Putamen (tissue), 1 donor: ENCODE measurements around the gene CNOT10.
A peak's percentile ranks its signal among the peaks of the same experiment; 100 is the strongest.
"Not testable (repeated sequence)": the region's sequence is repeated elsewhere in the genome, so short reads cannot be mapped to it uniquely, and the experiment has no call there.

Experiments
- DNase-seq: peaks from one replicate; pipeline ENCODE4 v3.0.0-alpha.2; 2016; ENCODE audit warnings: low spot score

CNOT10 gene

GRCh38 chr3:32684800-32685542 is at the start of gene CNOT10:
Gene CNOT10 (plus strand): TSS chr3:32685188. CDS start chr3:32685461, 273 bp downstream.
- DNase-seq, result peak; percentile 96

- no peak for DNase-seq
These were observed 44.0 kb upstream of the CNOT10 start for GRCh38 chr3:32640939-32641338.

- no peak for DNase-seq
These were observed 43.6 kb upstream of the CNOT10 start for GRCh38 chr3:32641356-32641755.

GRCh38 chr3:32643354-32643753 is 41.6 kb upstream of the CNOT10 start:
- DNase-seq, result no peak

GRCh38 chr3:32643816-32644215 is 41.2 kb upstream of the CNOT10 start:
- no peak for DNase-seq

GRCh38 chr3:32644380-32644779 is 40.6 kb upstream of the CNOT10 start:
- DNase-seq, result no peak

- DNase-seq, result no peak
These were observed 38.2 kb upstream of the CNOT10 start for GRCh38 chr3:32646761-32647160.

- peak; percentile 12 for DNase-seq
These were observed 32.5 kb upstream of the CNOT10 start for GRCh38 chr3:32652337-32653100.

- DNase-seq, result no peak
These were observed 29.8 kb upstream of the CNOT10 start for GRCh38 chr3:32655167-32655566.

- no peak for DNase-seq
These were observed 24.4 kb upstream of the CNOT10 start for GRCh38 chr3:32660634-32661033.

- DNase-seq, result no peak
These were observed 22.3 kb upstream of the CNOT10 start for GRCh38 chr3:32662647-32663046.

- DNase-seq, result peak; percentile 14
These were observed 20.3 kb upstream of the CNOT10 start for GRCh38 chr3:32664630-32665075.

- DNase-seq, result no peak
These were observed 17.9 kb upstream of the CNOT10 start for GRCh38 chr3:32667072-32667582.

GRCh38 chr3:32669226-32669625 is 15.8 kb upstream of the CNOT10 start:
- DNase-seq, result not testable (repeated sequence)

- DNase-seq, result not testable (repeated sequence)
These were observed 11.3 kb upstream of the CNOT10 start for GRCh38 chr3:32673730-32674129.

GRCh38 chr3:32675164-32675563 is 9.8 kb upstream of the CNOT10 start:
- no peak for DNase-seq

GRCh38 chr3:32675650-32676049 is 9.3 kb upstream of the CNOT10 start:
- no peak for DNase-seq

- no peak for DNase-seq
These were observed 3.2 kb upstream of the CNOT10 start for GRCh38 chr3:32681811-32682210.

GRCh38 chr3:32684029-32684799 is 774 bp upstream of the CNOT10 start:
- peak; percentile 28 for DNase-seq

- no peak for DNase-seq
These were observed 676 bp downstream of the CNOT10 start for GRCh38 chr3:32685543-32686185.

GRCh38 chr3:32686713-32687112 is 1.7 kb downstream of the CNOT10 start:
- no peak for DNase-seq

- DNase-seq, result no peak
These were observed 6.9 kb downstream of the CNOT10 start for GRCh38 chr3:32691847-32692246.
